ENCODE results near the gene NCAM2.

The NCAM2 gene

GRCh38 chr21:21268061-21268471 is 269.9 kb downstream of the NCAM2 start:
- no peak for DNase-seq (ENCODE audit: low read depth)
- TF ChIP-seq CTCF (IDR thresholded peaks at IDR 0.05; ENCODE audit: insufficient read depth, low read depth, low read length, missing control alignments): no peak
- H3K4me3 ChIP-seq (ENCODE audit: low read length): no peak overlapping the region

DNA sequence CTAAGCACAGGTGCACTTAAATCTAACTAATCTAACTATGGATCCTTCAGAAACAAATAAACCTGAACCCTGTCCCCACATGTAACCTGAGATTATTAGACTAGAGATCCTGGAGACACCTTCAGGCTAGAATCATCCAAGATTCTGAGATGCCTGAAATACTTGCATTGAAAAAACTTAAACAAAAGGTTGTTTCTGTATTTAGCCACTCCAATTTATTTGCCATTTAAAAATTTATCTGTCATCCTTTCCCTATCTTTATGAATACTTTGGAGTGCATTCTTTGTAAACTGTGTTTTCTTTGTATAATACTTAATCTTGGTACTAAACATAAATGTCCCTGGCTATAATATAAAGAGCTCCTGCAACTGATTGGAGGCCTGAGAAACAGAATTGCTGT is 270.7 kb downstream of the NCAM2 start:
- no peak overlapping the region for H3K4me3 ChIP-seq (ENCODE audit: low read length)
- no peak for DNase-seq (ENCODE audit: low read depth)
- no peak for TF ChIP-seq CTCF (IDR thresholded peaks at IDR 0.05; ENCODE audit: insufficient read depth, low read depth, low read length, missing control alignments)

DNA sequence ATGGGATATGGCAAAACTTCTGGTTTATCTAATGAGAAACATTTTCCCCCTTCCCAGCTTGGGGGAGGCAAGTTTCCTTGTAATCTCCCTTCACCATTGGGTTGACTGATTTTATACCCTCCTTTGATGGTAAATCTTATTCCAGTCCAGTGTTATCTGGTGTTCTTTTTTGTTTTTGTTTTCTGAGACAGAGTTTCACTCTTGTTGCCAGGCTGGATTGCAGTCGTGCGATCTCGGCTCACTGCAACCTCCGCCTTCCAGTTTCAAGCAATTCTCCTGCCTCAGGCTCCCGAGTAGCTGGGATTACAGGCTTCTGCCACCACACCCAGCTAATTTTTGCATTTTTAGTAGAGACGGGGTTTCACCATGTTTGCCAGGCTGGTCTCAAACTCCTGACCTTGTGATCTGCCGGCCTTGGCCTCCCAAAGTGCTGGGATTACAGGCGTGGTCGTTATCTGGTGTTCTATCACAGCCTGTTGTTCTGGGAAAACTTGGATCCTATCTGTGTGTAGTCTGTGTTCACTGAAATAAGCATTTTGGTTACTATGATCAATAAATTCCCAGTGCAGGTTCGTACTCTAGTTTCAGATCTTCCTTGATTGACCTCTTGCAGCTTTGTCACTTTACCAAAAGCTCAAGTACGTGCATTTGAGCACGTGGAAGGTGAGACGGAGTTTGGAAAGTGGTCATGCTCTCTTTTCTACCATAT is 281.1 kb downstream of the NCAM2 start:
- DNase-seq (ENCODE audit: low read depth): no peak
- no peak overlapping the region for H3K4me3 ChIP-seq (ENCODE audit: low read length)
- no peak for TF ChIP-seq CTCF (IDR thresholded peaks at IDR 0.05; ENCODE audit: insufficient read depth, low read depth, low read length, missing control alignments)

DNA sequence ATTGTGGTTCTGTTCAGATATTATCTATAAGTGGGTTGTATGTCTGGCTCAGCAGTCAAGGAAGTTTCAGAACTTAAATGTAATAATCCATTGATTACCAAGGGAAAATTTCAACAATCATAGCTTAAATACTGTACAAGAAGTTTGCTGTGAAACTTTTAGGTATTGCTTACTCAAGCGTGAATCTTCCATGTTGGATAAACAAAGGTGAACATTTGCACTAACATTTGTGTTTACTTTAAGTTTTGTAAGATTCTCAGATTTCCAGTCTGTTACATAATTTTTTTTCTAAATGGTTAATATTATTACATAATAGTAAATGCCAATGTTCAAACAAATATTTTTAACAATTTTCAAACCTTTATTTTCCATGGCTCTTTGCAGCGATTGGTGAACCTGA is 285.6 kb downstream of the NCAM2 start:
- no peak for DNase-seq (ENCODE audit: low read depth)
- no peak for TF ChIP-seq CTCF (IDR thresholded peaks at IDR 0.05; ENCODE audit: insufficient read depth, low read depth, low read length, missing control alignments)
- H3K4me3 ChIP-seq (ENCODE audit: low read length): no peak overlapping the region

DNA sequence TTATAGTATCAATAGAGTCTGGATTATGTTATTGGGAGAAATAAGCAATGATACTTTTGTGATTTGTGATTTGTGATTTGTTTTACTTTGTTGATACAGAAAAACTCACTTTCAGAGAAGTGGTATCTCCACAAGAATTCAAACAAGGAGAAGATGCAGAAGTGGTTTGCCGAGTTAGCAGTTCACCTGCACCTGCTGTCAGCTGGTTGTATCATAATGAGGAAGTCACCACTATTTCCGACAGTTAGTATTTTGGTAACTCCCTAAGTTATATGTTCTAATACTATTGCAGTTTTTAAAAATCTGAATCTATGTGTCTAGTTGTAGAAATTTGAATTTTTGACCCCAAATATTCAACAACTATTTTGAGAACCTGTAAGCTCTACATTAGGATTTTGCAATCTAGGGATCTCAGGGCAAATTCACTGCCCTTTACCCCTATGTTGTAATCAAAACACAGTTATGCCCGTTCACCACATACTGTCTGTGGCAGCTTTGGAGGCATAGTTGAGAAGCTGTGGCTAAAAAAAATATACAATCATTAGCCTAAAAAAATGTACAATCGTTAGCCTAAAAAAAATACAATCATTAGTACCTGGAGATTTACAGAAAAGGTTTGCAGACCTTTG is 288.1 kb downstream of the NCAM2 start:
- TF ChIP-seq CTCF (IDR thresholded peaks at IDR 0.05; ENCODE audit: insufficient read depth, low read depth, low read length, missing control alignments): no peak
- DNase-seq (ENCODE audit: low read depth): no peak
- no peak overlapping the region for H3K4me3 ChIP-seq (ENCODE audit: low read length)

GRCh38 chr21:21290751-21291150 is 292.5 kb downstream of the NCAM2 start:
- no peak for TF ChIP-seq CTCF (IDR thresholded peaks at IDR 0.05; ENCODE audit: insufficient read depth, low read depth, low read length, missing control alignments)
- H3K4me3 ChIP-seq (ENCODE audit: low read length): no peak overlapping the region
- DNase-seq (ENCODE audit: low read depth): no peak
